OCI-LY3 (cell line): ENCODE results near the gene MMEL1.
A peak's percentile ranks its signal among the peaks of the same experiment; 100 is the strongest.

ENCODE experiments used
- H2AFZ ChIP-seq: fragments of 200-600, 300-600 bp; shearing (Covaris generic); 2 replicates; pipeline ENCODE4 v1.6.0; 2014; ENCODE audit warnings: antibody characterized with exemption, low read depth, low read length
- H3K27ac ChIP-seq: fragments of 200-600, 300-600 bp; sonication (generic); 2 replicates; pipeline ENCODE4 v1.5.1; 2014; ENCODE audit warnings: mild to moderate bottlenecking, low read length, moderate library complexity, mixed read lengths
- H3K27me3 ChIP-seq: fragments of 200-600, 300-600 bp; sonication (generic); 2 replicates; pipeline ENCODE4 v1.6.1; 2014; ENCODE audit warnings: low read depth, low read length, mixed read lengths
- H3K36me3 ChIP-seq: fragments of 200-600, 300-600 bp; sonication (generic); replicated peaks from 2 replicates; pipeline ENCODE3; 2014; ENCODE audit warnings: low read depth, low read length, mixed read lengths
- H3K4me1 ChIP-seq: fragments of 300-600, 200-600 bp; sonication (generic); 2 replicates; pipeline ENCODE4 v1.6.1; 2014; ENCODE audit warnings: low read length, mixed read lengths
- H3K4me2 ChIP-seq: fragments of 200-600, 300-600 bp; sonication (generic); 2 replicates; pipeline ENCODE4 v1.6.1; 2014; ENCODE audit warnings: low read length, mixed read lengths
- H3K4me3 ChIP-seq: fragments of 300-600, 200-600 bp; sonication (generic); 2 replicates; pipeline ENCODE4 v1.5.1; 2014; ENCODE audit warnings: antibody characterized with exemption, mild to moderate bottlenecking, low read length, moderate library complexity
- H3K79me2 ChIP-seq: fragments of 300-600, 200-600 bp; shearing (Covaris generic); 2 replicates; pipeline ENCODE4 v1.6.1; 2014; ENCODE audit warnings: mild to moderate bottlenecking, low read length, mixed read lengths
- H3K9ac ChIP-seq: fragments of 300-600, 200-600 bp; shearing (Covaris generic); 2 replicates; pipeline ENCODE4 v1.6.0; 2014; ENCODE audit warnings: mild to moderate bottlenecking, low read length, moderate library complexity
- H3K9me3 ChIP-seq: fragments of 200-600, 300-600 bp; shearing (Covaris generic); 2 replicates; pipeline ENCODE4 v1.6.1; 2014; ENCODE audit warnings: low read length, mixed read lengths; ENCODE audit not compliant: insufficient read depth
- H4K20me1 ChIP-seq: fragments of 200-600, 300-600 bp; sonication (generic); 2 replicates; pipeline ENCODE4 v1.6.1; 2016; ENCODE audit warnings: low read length, mixed read lengths; ENCODE audit not compliant: insufficient read depth
- CTCF ChIP-seq: fragments of 200-600, 300-600 bp; sonication (generic); IDR thresholded peaks from 2 replicates; pipeline ENCODE4 v1.5.1; 2014; ENCODE audit warnings: antibody characterized with exemption, low read length, low read depth
- EZH2phosphoT487 ChIP-seq: fragments of 200-600 bp; shearing (Covaris generic); IDR thresholded peaks from 2 replicates; pipeline ENCODE4 v1.6.1; 2018; ENCODE audit warnings: antibody characterized with exemption, mixed run types, low read depth

Gene MMEL1

GRCh38 chr1:2563205-2563604, 69.6 kb downstream of the MMEL1 start:
- H3K79me2 ChIP-seq, result no peaks in the 10 kb centered on the region
- no peak overlapping the region for H3K9ac ChIP-seq
- no peaks in the 10 kb centered on the region for H4K20me1 ChIP-seq
- H3K27me3 ChIP-seq, result no peaks in the 10 kb centered on the region
- TF ChIP-seq CTCF (no peak), EZH2phosphoT487 (no peak)
- H3K4me3 ChIP-seq, result no peak overlapping the region
- no peak overlapping the region for H2AFZ ChIP-seq
- no peaks in the 10 kb centered on the region for H3K4me1 ChIP-seq
- H3K36me3 ChIP-seq, result peaks cover 8% of the 10 kb centered on the region
- H3K27ac ChIP-seq, result no peak overlapping the region
- no peak overlapping the region for H3K4me2 ChIP-seq
- H3K9me3 ChIP-seq, result no peaks in the 10 kb centered on the region

- no peak overlapping the region for H3K4me2 ChIP-seq
- H3K4me1 ChIP-seq, result peaks cover 5% of the 10 kb centered on the region
- TF ChIP-seq CTCF (peak; percentile 34; the same call in 1 of the 2 replicates), EZH2phosphoT487 (no peak)
- H3K4me3 ChIP-seq, result no peak overlapping the region
- no peak overlapping the region for H3K27ac ChIP-seq
- no peaks in the 10 kb centered on the region; the same call in 1 of the 2 replicates for H3K79me2 ChIP-seq
- peaks cover 14% of the 10 kb centered on the region for H3K36me3 ChIP-seq
- no peaks in the 10 kb centered on the region for H4K20me1 ChIP-seq
- no peak overlapping the region for H2AFZ ChIP-seq
- no peak overlapping the region for H3K9ac ChIP-seq
- H3K9me3 ChIP-seq, result no peaks in the 10 kb centered on the region
- no peaks in the 10 kb centered on the region for H3K27me3 ChIP-seq
Observed at GRCh38 chr1:2561898-2562895, 70.6 kb downstream of the MMEL1 start.

GRCh38 chr1:2561446-2561845, 71.4 kb downstream of the MMEL1 start:
- H3K4me3 ChIP-seq, result no peak overlapping the region
- H3K4me1 ChIP-seq, result peaks cover 11% of the 10 kb centered on the region
- no peak overlapping the region for H3K27ac ChIP-seq
- TF ChIP-seq EZH2phosphoT487, result no peak
- TF ChIP-seq CTCF, result no peak
- H3K79me2 ChIP-seq, result no peaks in the 10 kb centered on the region; the same call in 1 of the 2 replicates
- H3K9me3 ChIP-seq, result no peaks in the 10 kb centered on the region
- H3K36me3 ChIP-seq, result peaks cover 14% of the 10 kb centered on the region
- no peak overlapping the region for H3K9ac ChIP-seq
- H2AFZ ChIP-seq, result no peak overlapping the region
- H3K4me2 ChIP-seq, result no peak overlapping the region
- H4K20me1 ChIP-seq, result no peaks in the 10 kb centered on the region
- no peaks in the 10 kb centered on the region for H3K27me3 ChIP-seq

GRCh38 chr1:2560299-2561073, 72.3 kb downstream of the MMEL1 start:
- no peak overlapping the region for H3K4me3 ChIP-seq
- H4K20me1 ChIP-seq, result no peaks in the 10 kb centered on the region
- peaks cover 17% of the 10 kb centered on the region for H3K4me1 ChIP-seq
- no peak overlapping the region for H2AFZ ChIP-seq
- no peaks in the 10 kb centered on the region for H3K27me3 ChIP-seq
- no peak overlapping the region for H3K9ac ChIP-seq
- H3K36me3 ChIP-seq, result peaks cover 14% of the 10 kb centered on the region
- TF ChIP-seq CTCF (no peak), EZH2phosphoT487 (no peak)
- H3K27ac ChIP-seq, result no peak overlapping the region
- H3K9me3 ChIP-seq, result no peaks in the 10 kb centered on the region
- no peak overlapping the region for H3K4me2 ChIP-seq
- no peaks in the 10 kb centered on the region; the same call in 1 of the 2 replicates for H3K79me2 ChIP-seq
